NOMO-1 treated with DMSO at 0.1 percent for 48 hours (cell line): ENCODE measurements around the gene DCAF5.

ENCODE experiments used
- DNase-seq: peaks from one replicate; lab custom pipeline; 2025; ENCODE audit not compliant: unreplicated experiment; lab: John Stamatoyannopoulos, UW

DCAF5 gene

GRCh38 chr14:69010648-69011047, 142.3 kb downstream of the DCAF5 start:
- no peak for DNase-seq

GRCh38 chr14:69008421-69008884, 144.5 kb downstream of the DCAF5 start:
- no peak for DNase-seq

DNA sequence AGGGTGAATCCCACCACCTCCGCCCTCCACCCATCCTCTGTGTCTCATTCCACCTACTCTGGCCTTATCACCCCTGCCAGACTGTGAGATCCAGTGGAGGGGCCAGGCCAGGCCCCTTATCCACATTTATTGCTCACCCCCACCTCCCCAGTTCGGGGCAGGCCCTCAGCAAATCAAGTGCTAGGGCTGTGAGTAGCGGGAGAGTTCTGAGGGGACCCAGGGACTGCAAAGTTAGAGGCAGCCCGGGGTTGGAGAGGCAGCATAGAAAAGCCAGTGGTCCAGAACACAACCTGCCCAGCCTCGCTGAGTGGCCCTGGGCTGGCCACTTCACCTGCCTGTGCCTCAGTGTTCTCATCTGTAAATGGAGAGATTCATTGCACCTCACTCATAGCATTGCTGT, 146.6 kb downstream of the DCAF5 start:
- no peak for DNase-seq

GRCh38 chr14:69005432-69006148, 147.3 kb downstream of the DCAF5 start:
- DNase-seq, result no peak

DNA sequence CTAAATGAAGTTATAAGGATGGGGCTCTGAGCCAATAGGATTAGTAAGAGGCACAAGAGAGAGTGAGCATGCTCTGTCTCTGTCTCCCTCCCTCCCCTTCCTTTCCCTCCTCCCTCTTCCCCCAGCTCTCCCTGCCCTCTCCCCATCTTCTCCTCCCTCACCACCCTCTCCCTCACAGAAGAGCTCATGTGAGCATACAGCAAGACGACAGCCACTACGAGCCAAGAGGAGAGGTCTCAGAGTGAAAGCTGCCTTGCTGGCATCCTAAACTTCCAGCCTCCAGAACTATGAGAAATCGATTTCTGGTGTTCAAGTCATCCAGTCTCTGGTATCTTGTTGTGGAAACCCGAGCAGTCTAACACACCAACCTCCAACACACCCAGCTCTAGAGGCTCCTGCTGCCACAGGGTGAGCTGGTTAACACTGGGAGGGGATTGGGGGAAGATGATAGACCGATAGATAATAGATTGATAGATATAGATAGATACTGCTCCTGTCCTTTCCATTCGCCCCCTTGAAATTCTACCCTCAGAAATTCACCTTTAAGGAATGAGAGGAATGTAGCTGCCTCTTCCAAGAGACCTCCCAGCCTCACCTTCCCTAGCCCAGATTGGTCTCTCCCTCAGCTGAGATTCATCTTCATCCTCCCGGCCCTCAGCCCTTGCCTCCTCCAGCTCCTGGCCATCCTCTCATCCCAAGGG, 148.0 kb downstream of the DCAF5 start:
- DNase-seq, result no peak

GRCh38 chr14:69003626-69004025, 149.3 kb downstream of the DCAF5 start:
- DNase-seq, result no peak

DNA sequence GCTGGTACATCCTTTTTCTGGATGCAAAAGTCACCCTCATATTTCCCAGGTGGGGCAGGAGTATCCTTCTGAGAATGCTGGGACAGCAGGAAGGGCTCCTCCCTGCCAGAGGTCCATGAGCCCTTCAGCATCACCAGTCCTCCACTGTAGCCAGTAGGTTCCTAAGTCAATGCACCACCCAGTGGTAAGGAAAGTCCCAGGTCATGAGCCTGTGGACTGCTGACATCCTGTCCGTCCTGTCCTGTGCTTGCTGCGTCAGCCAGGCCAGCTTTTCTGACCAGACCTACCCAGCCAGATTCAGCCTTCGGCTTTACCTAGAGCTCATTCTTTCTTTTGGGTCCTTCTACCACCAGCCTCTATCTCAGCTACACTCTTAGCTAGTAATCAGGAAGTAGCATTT, 150.8 kb downstream of the DCAF5 start:
- no peak for DNase-seq

- DNase-seq, result no peak
Measured at GRCh38 chr14:69001375-69001774, 151.5 kb downstream of the DCAF5 start.
